ENCODE data around the gene DNAH8. TPM values are rescaled to one million over a fixed set of nuclear protein-coding genes. Genes with fewer than 3 reads are reported as not detected.
A peak's percentile ranks its signal among the peaks of the same experiment; 100 is the strongest.

The DNAH8 gene
- polyA plus RNA-seq, 3 donors = not detected

- Histone ChIP-seq H4K20me1 (ENCODE audit: insufficient read depth, low read length) (no peaks in the 10 kb centered on the region), H3K4me1 (ENCODE audit: control insufficient read depth in 1 of 2, insufficient read depth in 2 of 2, low read length in 2 of 2) (no peaks in the 10 kb centered on the region), H3K36me3 (replicated peaks in 1 of 2; ENCODE audit: control insufficient read depth in 1 of 2, insufficient read depth in 2 of 2, low read length in 2 of 2) (no peaks in the 10 kb centered on the region), H3K27ac (ENCODE audit: low read depth in 1 of 2, low read length in 2 of 2) (no peak overlapping the region), H3K79me2 (ENCODE audit: insufficient read depth, low read length) (no peaks in the 10 kb centered on the region), H3K27me3 (ENCODE audit: control insufficient read depth in 2 of 2, insufficient read depth in 2 of 2, low read length in 2 of 2) (peaks cover 17 to 32% of the 10 kb centered on the region in 2 donors), H3K4me2 (replicated peaks; ENCODE audit: extremely low read depth, low read length, poor library complexity, severe bottlenecking) (no peak overlapping the region), H3K9me3 (replicated peaks in 1 of 2; ENCODE audit: control insufficient read depth in 1 of 2, insufficient read depth in 1 of 2, low read length in 2 of 2) (no peaks in the 10 kb centered on the region), H2AFZ (ENCODE audit: insufficient read depth, low read depth, low read length, poor library complexity, severe bottlenecking) (no peak overlapping the region), H3K9ac (ENCODE audit: insufficient read depth, low read length, poor library complexity, severe bottlenecking) (no peak overlapping the region), H3K4me3 (replicated peaks in 1 of 3; ENCODE audit: low read depth in 2 of 3, low read length in 3 of 3) (no peak overlapping the region)
- intact Hi-C loops (cut with micrococcal nuclease) = no loop called here
- Mint-ChIP-seq H3K4me3 (no peak overlapping the region), H3K36me3 (no peaks in the 10 kb centered on the region), H3K27me3 (ENCODE audit: low read depth in 3 of 3) (peaks cover 19 to 49% (median 19%) of the 10 kb centered on the region in 3 donors), H3K4me1 (no peaks in the 10 kb centered on the region), H3K27ac (no peak overlapping the region), H3K9me3 (peaks cover 0 to 2% (median 0%) of the 10 kb centered on the region in 7 donors)
- TF ChIP-seq CTCF (IDR thresholded peaks at IDR 0.05) = no peak
- WGBS (ENCODE audit: insufficient coverage) = no CpG with 5 or more reads among the region's 2 CpGs
- DNase-seq = no peak
Measured at GRCh38 chr6:39004801-39005200, 289.7 kb downstream of the DNAH8 start.

- peak overlapping the region in 1 of 2 donors; percentile 5 for H3K4me3 Mint-ChIP-seq
- H3K4me1 ChIP-seq (ENCODE audit: control insufficient read depth in 1 of 2, insufficient read depth in 2 of 2, low read length in 2 of 2) = no peaks in the 10 kb centered on the region
- no peaks in the 10 kb centered on the region for H3K79me2 ChIP-seq (ENCODE audit: insufficient read depth, low read length)
- no peaks in the 10 kb centered on the region for H3K36me3 ChIP-seq (replicated peaks in 1 of 2; ENCODE audit: control insufficient read depth in 1 of 2, insufficient read depth in 2 of 2, low read length in 2 of 2)
- H4K20me1 ChIP-seq (ENCODE audit: insufficient read depth, low read length) = no peaks in the 10 kb centered on the region
- no peak for DNase-seq
- H3K27me3 ChIP-seq (ENCODE audit: control insufficient read depth in 2 of 2, insufficient read depth in 2 of 2, low read length in 2 of 2) = peaks cover 18 to 30% of the 10 kb centered on the region in 2 donors
- H3K36me3 Mint-ChIP-seq = no peaks in the 10 kb centered on the region
- H3K9me3 ChIP-seq (replicated peaks in 1 of 2; ENCODE audit: control insufficient read depth in 1 of 2, insufficient read depth in 1 of 2, low read length in 2 of 2) = no peaks in the 10 kb centered on the region
- H2AFZ ChIP-seq (ENCODE audit: insufficient read depth, low read depth, low read length, poor library complexity, severe bottlenecking) = no peak overlapping the region
- peaks cover 0 to 2% (median 0%) of the 10 kb centered on the region in 7 donors for H3K9me3 Mint-ChIP-seq
- TF ChIP-seq CTCF (IDR thresholded peaks at IDR 0.05) = no peak
- WGBS (ENCODE audit: insufficient coverage) = no CpG with 5 or more reads among the region's 3 CpGs
- intact Hi-C loops (cut with micrococcal nuclease) = no loop called here
- peaks cover 17 to 48% (median 18%) of the 10 kb centered on the region in 3 donors for H3K27me3 Mint-ChIP-seq (ENCODE audit: low read depth in 3 of 3)
- no peak overlapping the region for H3K9ac ChIP-seq (ENCODE audit: insufficient read depth, low read length, poor library complexity, severe bottlenecking)
- H3K4me2 ChIP-seq (replicated peaks; ENCODE audit: extremely low read depth, low read length, poor library complexity, severe bottlenecking) = no peak overlapping the region
- no peak overlapping the region for H3K4me3 ChIP-seq (replicated peaks in 1 of 3; ENCODE audit: low read depth in 2 of 3, low read length in 3 of 3)
- no peaks in the 10 kb centered on the region for H3K4me1 Mint-ChIP-seq
- H3K27ac Mint-ChIP-seq = no peak overlapping the region
- H3K27ac ChIP-seq (ENCODE audit: low read depth in 1 of 2, low read length in 2 of 2) = no peak overlapping the region
Measured at GRCh38 chr6:39005774-39006173, 290.7 kb downstream of the DNAH8 start.

Measured in CD14-positive monocyte (primary cell).